Bronchial epithelial cell (primary cell): Measurements from ENCODE around the gene OTOS. TPM values are rescaled to one million over a fixed set of nuclear protein-coding genes. Genes with fewer than 3 reads are reported as not detected.

Experiments
- DNase-seq: peaks from one replicate; pipeline ENCODE4 v3.0.0-alpha.2; 2010; ENCODE audit warnings: low read depth
- FAIRE-seq: peaks from 2 replicates; lab custom pipeline; 2011; peaks lifted over from hg19 to GRCh38; lab: Jason Lieb, UNC
- H3K27me3 ChIP-seq: 2 replicates; pipeline ENCODE4 v1.5.1; 2011; ENCODE audit warnings: low read length; ENCODE audit not compliant: control insufficient read depth, insufficient read depth
- H3K36me3 ChIP-seq: 2 replicates; pipeline ENCODE4 v1.5.1; 2011; ENCODE audit warnings: low read length; ENCODE audit not compliant: control insufficient read depth, insufficient read depth
- H3K4me3 ChIP-seq: 2 replicates; pipeline ENCODE4 v1.5.1; 2011; ENCODE audit warnings: mild to moderate bottlenecking, low read depth, low read length, control low read depth
- total RNA-seq: library from RNA; depleted of rRNA; stranded (reverse); fragments of >200 nt; gene quantifications from 2 replicates; pipeline ENCODE4 v1.2.1, GENCODE V29; 2014
- TF ChIP-seq, protein P1 (sequence below): IDR thresholded peaks from 2 replicates; pipeline ENCODE4 v1.5.1; 2011; ENCODE audit warnings: mild to moderate bottlenecking, moderate library complexity, low read length, control low read depth, inconsistent platforms; ENCODE audit not compliant: insufficient read depth, severe bottlenecking

Gene OTOS
- total RNA-seq, 1 donor from 2014 or later: not detected

DNA sequence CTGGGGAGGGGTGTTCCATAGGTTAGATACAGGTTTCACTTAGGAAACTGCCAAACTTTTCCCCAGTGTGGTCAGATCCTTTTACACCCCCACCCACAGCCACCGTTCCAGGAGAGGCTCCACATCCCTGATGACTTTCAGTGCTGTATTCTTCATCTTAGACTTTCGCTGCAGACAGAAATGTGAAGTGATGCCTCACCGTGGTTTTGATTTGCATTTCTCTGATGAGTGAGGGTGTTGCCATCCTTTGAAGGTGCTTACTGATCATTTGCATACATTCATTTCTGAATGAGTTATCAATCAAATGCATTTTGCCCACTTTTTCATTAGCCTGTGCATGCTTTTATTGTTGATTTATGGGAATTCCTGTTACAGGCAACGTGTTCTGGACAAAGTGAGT, 19.3 kb downstream of the OTOS start:
- FAIRE-seq (no peak), DNase-seq (no peak)
- H3K27me3 ChIP-seq: no peaks in the 10 kb centered on the region
- no peak overlapping the region for H3K4me3 ChIP-seq
- H3K36me3 ChIP-seq: no peaks in the 10 kb centered on the region
- TF ChIP-seq, protein P1, sequence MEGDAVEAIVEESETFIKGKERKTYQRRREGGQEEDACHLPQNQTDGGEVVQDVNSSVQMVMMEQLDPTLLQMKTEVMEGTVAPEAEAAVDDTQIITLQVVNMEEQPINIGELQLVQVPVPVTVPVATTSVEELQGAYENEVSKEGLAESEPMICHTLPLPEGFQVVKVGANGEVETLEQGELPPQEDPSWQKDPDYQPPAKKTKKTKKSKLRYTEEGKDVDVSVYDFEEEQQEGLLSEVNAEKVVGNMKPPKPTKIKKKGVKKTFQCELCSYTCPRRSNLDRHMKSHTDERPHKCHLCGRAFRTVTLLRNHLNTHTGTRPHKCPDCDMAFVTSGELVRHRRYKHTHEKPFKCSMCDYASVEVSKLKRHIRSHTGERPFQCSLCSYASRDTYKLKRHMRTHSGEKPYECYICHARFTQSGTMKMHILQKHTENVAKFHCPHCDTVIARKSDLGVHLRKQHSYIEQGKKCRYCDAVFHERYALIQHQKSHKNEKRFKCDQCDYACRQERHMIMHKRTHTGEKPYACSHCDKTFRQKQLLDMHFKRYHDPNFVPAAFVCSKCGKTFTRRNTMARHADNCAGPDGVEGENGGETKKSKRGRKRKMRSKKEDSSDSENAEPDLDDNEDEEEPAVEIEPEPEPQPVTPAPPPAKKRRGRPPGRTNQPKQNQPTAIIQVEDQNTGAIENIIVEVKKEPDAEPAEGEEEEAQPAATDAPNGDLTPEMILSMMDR: no peak

GRCh38 chr2:240114233-240114632, 26.2 kb downstream of the OTOS start:
- Histone ChIP-seq H3K27me3 (no peaks in the 10 kb centered on the region), H3K36me3 (no peaks in the 10 kb centered on the region), H3K4me3 (no peak overlapping the region)
- FAIRE-seq (no peak), DNase-seq (no peak)
- TF ChIP-seq, protein P1: no peak

GRCh38 chr2:240112914-240113690, 27.4 kb downstream of the OTOS start:
- TF ChIP-seq, protein P1: no peak
- no peak for DNase-seq
- Histone ChIP-seq H3K27me3 (no peaks in the 10 kb centered on the region), H3K4me3 (no peak overlapping the region), H3K36me3 (no peaks in the 10 kb centered on the region)
- FAIRE-seq: no peak

- FAIRE-seq (no peak), DNase-seq (no peak)
- Histone ChIP-seq H3K36me3 (no peaks in the 10 kb centered on the region), H3K27me3 (no peaks in the 10 kb centered on the region), H3K4me3 (no peak overlapping the region)
- TF ChIP-seq, protein P1: no peak
These were observed 29.2 kb downstream of the OTOS start for GRCh38 chr2:240111253-240111652.

DNA sequence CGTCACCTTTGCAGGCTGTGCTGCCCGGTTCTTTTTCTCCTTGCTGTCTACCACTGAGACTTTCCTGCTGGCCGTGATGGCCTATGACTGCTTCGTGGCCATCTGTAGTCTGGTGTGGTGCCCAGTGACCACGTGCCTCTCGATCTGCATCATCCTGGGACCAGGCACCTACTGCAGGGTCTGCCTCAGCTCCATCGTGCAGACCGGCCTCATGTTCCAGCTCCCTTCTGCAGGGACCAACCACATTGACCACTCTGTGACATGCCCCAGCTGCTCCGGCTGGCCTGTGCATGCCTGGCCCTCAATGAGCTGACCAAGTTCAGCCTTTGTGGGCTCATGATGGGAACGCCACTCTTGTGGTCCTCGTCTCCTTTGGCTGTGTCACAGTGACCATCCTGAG, 31.1 kb downstream of the OTOS start:
- FAIRE-seq (no peak), DNase-seq (no peak)
- TF ChIP-seq, protein P1: no peak
- Histone ChIP-seq H3K27me3 (peaks cover 2% of the 10 kb centered on the region), H3K36me3 (no peaks in the 10 kb centered on the region), H3K4me3 (no peak overlapping the region)

DNA sequence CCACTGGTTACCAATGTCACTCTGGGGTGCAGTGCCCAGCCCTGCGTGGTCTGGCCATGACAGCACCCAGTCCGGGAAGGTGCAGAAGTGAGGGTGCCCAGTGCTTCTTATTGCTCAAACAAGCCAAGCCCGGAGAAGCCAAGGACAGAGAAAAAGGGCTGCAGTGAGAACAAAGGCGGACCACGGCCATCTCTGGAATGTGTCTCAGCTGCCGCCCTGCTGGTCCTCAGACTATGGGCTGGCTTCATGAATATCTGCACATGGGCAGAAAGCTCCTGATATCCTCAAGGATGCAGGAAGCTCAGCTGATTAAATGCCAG, 33.0 kb downstream of the OTOS start:
- FAIRE-seq (no peak), DNase-seq (no peak)
- H3K4me3 ChIP-seq: no peak overlapping the region
- H3K36me3 ChIP-seq: no peaks in the 10 kb centered on the region
- peaks cover 2% of the 10 kb centered on the region for H3K27me3 ChIP-seq
- TF ChIP-seq, protein P1: no peak
